Measurements from ENCODE around the gene TMEM144. TPM values are rescaled to one million over a fixed set of nuclear protein-coding genes. Genes with fewer than 3 reads are reported as not detected.

The TMEM144 gene
- total RNA-seq, 3 donors from 2014 or later (not counting 1 experiment from before 2014, with no cell fraction given) = 0.31 to 0.78 TPM; not detected in 1

DNA sequence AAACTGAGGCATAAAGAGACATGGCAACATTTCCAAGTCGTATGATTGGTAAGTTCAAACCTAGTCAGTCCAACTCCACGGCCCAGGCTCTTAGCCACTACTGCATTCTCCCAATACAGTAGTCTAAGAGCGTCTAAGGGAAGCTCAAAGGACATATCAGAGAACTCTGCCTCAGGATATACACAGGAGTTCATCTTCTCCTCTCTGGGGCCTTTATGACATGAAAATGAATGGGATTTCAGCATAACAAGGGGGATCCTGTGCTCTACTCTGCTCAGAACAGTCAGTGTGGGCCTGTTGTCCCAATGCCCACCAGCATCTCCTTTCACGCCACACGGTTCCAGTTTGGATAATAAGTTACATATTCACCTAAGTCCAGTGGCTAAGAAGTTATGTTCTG, 41.7 kb upstream of the TMEM144 start:
- H3K4me1 ChIP-seq (ENCODE audit: control insufficient read depth, insufficient read depth, low read length) = no peaks in the 10 kb centered on the region
- Mint-ChIP-seq H3K27ac (no peak overlapping the region), H3K36me3 (no peaks in the 10 kb centered on the region), H3K9me3 (no peaks in the 10 kb centered on the region), H3K4me3 (no peak overlapping the region), H3K4me1 (no peaks in the 10 kb centered on the region), H3K27me3 (ENCODE audit: low read depth in 2 of 2) (peaks cover 14 to 30% of the 10 kb centered on the region in 2 donors)
- no peaks in the 10 kb centered on the region for H3K9me3 ChIP-seq (ENCODE audit: control insufficient read depth, insufficient read depth, low read length)
- no peaks in the 10 kb centered on the region for H3K27me3 ChIP-seq (ENCODE audit: control insufficient read depth, insufficient read depth, low read length)
- intact Hi-C loops (cut with micrococcal nuclease) = no loop called here
- H3K27ac ChIP-seq (ENCODE audit: low read length) = no peak overlapping the region
- DNase-seq = no peak
- no peak overlapping the region for H3K4me3 ChIP-seq (ENCODE audit: low read length)
- ATAC-seq = no peak
- TF ChIP-seq CTCF (IDR thresholded peaks at IDR 0.05) = no peak
- WGBS (ENCODE audit: insufficient coverage) = 78% methylated on average over 5 of the region's 5 CpGs
- no peaks in the 10 kb centered on the region for H3K36me3 ChIP-seq (ENCODE audit: control insufficient read depth, insufficient read depth, low read length)

- Histone ChIP-seq H3K9me3 (ENCODE audit: control insufficient read depth, insufficient read depth, low read length) (no peaks in the 10 kb centered on the region), H3K36me3 (ENCODE audit: control insufficient read depth, insufficient read depth, low read length) (no peaks in the 10 kb centered on the region), H3K4me3 (ENCODE audit: low read length) (no peak overlapping the region), H3K27me3 (ENCODE audit: control insufficient read depth, insufficient read depth, low read length) (no peaks in the 10 kb centered on the region), H3K27ac (ENCODE audit: low read length) (no peak overlapping the region), H3K4me1 (ENCODE audit: control insufficient read depth, insufficient read depth, low read length) (no peaks in the 10 kb centered on the region)
- Mint-ChIP-seq H3K27ac (no peak overlapping the region), H3K4me3 (no peak overlapping the region), H3K4me1 (no peaks in the 10 kb centered on the region), H3K36me3 (no peaks in the 10 kb centered on the region), H3K9me3 (no peaks in the 10 kb centered on the region), H3K27me3 (ENCODE audit: low read depth in 2 of 2) (peaks cover 14 to 30% of the 10 kb centered on the region in 2 donors)
- ATAC-seq (no peak), DNase-seq (no peak)
- WGBS (ENCODE audit: insufficient coverage) = 13% methylated on average over 3 of the region's 3 CpGs
- intact Hi-C loops (cut with micrococcal nuclease) = no loop called here
- no peak for TF ChIP-seq CTCF (IDR thresholded peaks at IDR 0.05)
Measured at GRCh38 chr4:158169506-158169905, 40.8 kb upstream of the TMEM144 start.

- no peak overlapping the region for H3K4me3 Mint-ChIP-seq
- no peak for TF ChIP-seq CTCF (IDR thresholded peaks at IDR 0.05)
- no peaks in the 10 kb centered on the region for H3K27me3 ChIP-seq (ENCODE audit: control insufficient read depth, insufficient read depth, low read length)
- no peak overlapping the region for H3K4me3 ChIP-seq (ENCODE audit: low read length)
- H3K27me3 Mint-ChIP-seq (ENCODE audit: low read depth in 2 of 2) = peaks cover 14 to 30% of the 10 kb centered on the region in 2 donors
- DNase-seq (no peak), ATAC-seq (no peak)
- no peaks in the 10 kb centered on the region for H3K9me3 Mint-ChIP-seq
- H3K27ac ChIP-seq (ENCODE audit: low read length) = no peak overlapping the region
- WGBS (ENCODE audit: insufficient coverage) = 10% methylated on average over 18 of the region's 18 CpGs
- H3K27ac Mint-ChIP-seq = no peak overlapping the region
- H3K36me3 ChIP-seq (ENCODE audit: control insufficient read depth, insufficient read depth, low read length) = no peaks in the 10 kb centered on the region
- no peaks in the 10 kb centered on the region for H3K4me1 Mint-ChIP-seq
- no peaks in the 10 kb centered on the region for H3K9me3 ChIP-seq (ENCODE audit: control insufficient read depth, insufficient read depth, low read length)
- intact Hi-C loops (cut with micrococcal nuclease) = no loop called here
- no peaks in the 10 kb centered on the region for H3K36me3 Mint-ChIP-seq
- H3K4me1 ChIP-seq (ENCODE audit: control insufficient read depth, insufficient read depth, low read length) = no peaks in the 10 kb centered on the region
Measured at GRCh38 chr4:158169931-158170690, 40.2 kb upstream of the TMEM144 start.
